Neuronal stem cell (in vitro differentiated cells): Measurements from ENCODE around the gene DTX4.

Experiments used
- DNase-seq: peaks from one replicate; pipeline ENCODE4 v3.0.0-alpha.2; 2013; ENCODE audit warnings: low spot score
- H2AFZ ChIP-seq: one replicate; pipeline ENCODE4 v1.6.1; 2013; ENCODE audit warnings: mild to moderate bottlenecking, low read length, inconsistent platforms
- H2AK5ac ChIP-seq: 2 replicates; pipeline ENCODE4 v1.6.1; 2013; ENCODE audit warnings: low read depth, mild to moderate bottlenecking, inconsistent platforms, low read length, moderate library complexity, mixed read lengths
- H2BK120ac ChIP-seq: 2 replicates; pipeline ENCODE4 v1.6.1; 2013; ENCODE audit warnings: low read depth, mild to moderate bottlenecking, inconsistent platforms, low read length, moderate library complexity, mixed read lengths
- H2BK12ac ChIP-seq: one replicate; pipeline ENCODE4 v1.6.1; 2013; ENCODE audit warnings: low read length, inconsistent platforms
- H2BK15ac ChIP-seq: 2 replicates; pipeline ENCODE4 v1.6.1; 2013; ENCODE audit warnings: mild to moderate bottlenecking, low read length, inconsistent platforms, mixed read lengths
- H2BK5ac ChIP-seq: one replicate; pipeline ENCODE4 v1.6.1; 2013; ENCODE audit warnings: inconsistent platforms, mild to moderate bottlenecking, low read length, moderate library complexity
- H3K14ac ChIP-seq: one replicate; pipeline ENCODE4 v1.6.1; 2013; ENCODE audit warnings: low read length, inconsistent platforms
- H3K18ac ChIP-seq: 2 replicates; pipeline ENCODE4 v1.6.1; 2013; ENCODE audit warnings: low read length, inconsistent platforms
- H3K23ac ChIP-seq: 2 replicates; pipeline ENCODE4 v1.6.1; 2013; ENCODE audit warnings: low read depth, mild to moderate bottlenecking, mixed read lengths, low read length, inconsistent platforms; ENCODE audit not compliant: poor library complexity
- H3K27ac ChIP-seq: replicated peaks from 3 replicates; pipeline ENCODE4 v1.5.1; 2013; ENCODE audit warnings: low read length, inconsistent platforms
- H3K27me3 ChIP-seq, 3 experiments: 2 replicates each; pipeline ENCODE4 v1.6.1; 2013; ENCODE audit warnings: low read length in 3 of 3, mild to moderate bottlenecking in 2 of 3, inconsistent platforms in 1 of 3, low read depth in 1 of 3, mixed read lengths in 1 of 3, moderate library complexity in 1 of 3; ENCODE audit not compliant: control insufficient read depth in 3 of 3, insufficient read depth in 3 of 3
- H3K36me3 ChIP-seq, 2 donors: replicated peaks in 1 of 2; 2 replicates each; pipeline ENCODE4 v1.6.1; 2013; ENCODE audit warnings: low read length in 2 of 2; ENCODE audit not compliant: control insufficient read depth in 2 of 2, insufficient read depth in 2 of 2
- H3K4ac ChIP-seq: 2 replicates; pipeline ENCODE4 v1.6.1; 2013; ENCODE audit warnings: inconsistent platforms, mild to moderate bottlenecking, low read length, moderate library complexity
- H3K4me1 ChIP-seq, 2 donors: 1 replicate in 1 of 2; 2 replicates in 1 of 2; pipeline ENCODE4 v1.6.1; 2013; ENCODE audit warnings: low read length in 2 of 2, low read depth in 1 of 2; ENCODE audit not compliant: control insufficient read depth in 2 of 2, insufficient read depth in 1 of 2
- H3K4me2 ChIP-seq: one replicate; pipeline ENCODE4 v1.6.1; 2013; ENCODE audit warnings: mild to moderate bottlenecking, low read length, inconsistent platforms; ENCODE audit not compliant: insufficient read depth, poor library complexity, severe bottlenecking
- H3K4me3 ChIP-seq, 2 donors: 2 replicates each; pipeline ENCODE4 v1.5.1; 2013; ENCODE audit warnings: low read length in 2 of 2, mild to moderate bottlenecking in 2 of 2, inconsistent platforms in 1 of 2, moderate library complexity in 1 of 2
- H3K79me1 ChIP-seq: one replicate; pipeline ENCODE4 v1.6.1; 2013; ENCODE audit warnings: low read depth, mild to moderate bottlenecking, inconsistent platforms, low read length, moderate library complexity
- H3K9ac ChIP-seq: one replicate; pipeline ENCODE4 v1.6.1; 2013; ENCODE audit warnings: mild to moderate bottlenecking, low read depth, low read length, inconsistent platforms; ENCODE audit not compliant: poor library complexity
- H3K9me3 ChIP-seq, 2 donors: replicated peaks in 1 of 2; 2 replicates each; pipeline versions ENCODE3 to v1.6.1; 2013; ENCODE audit warnings: low read length in 2 of 2, mild to moderate bottlenecking in 2 of 2, inconsistent platforms in 1 of 2, low read depth in 1 of 2, mixed read lengths in 1 of 2, moderate library complexity in 1 of 2; ENCODE audit not compliant: control insufficient read depth in 2 of 2, insufficient read depth in 1 of 2
- H4K8ac ChIP-seq: one replicate; pipeline ENCODE4 v1.6.1; 2013; ENCODE audit warnings: low read depth, mild to moderate bottlenecking, inconsistent platforms, low read length, moderate library complexity
- H4K91ac ChIP-seq: one replicate; pipeline ENCODE4 v1.6.1; 2013; ENCODE audit warnings: low read length, low read depth, mild to moderate bottlenecking, inconsistent platforms; ENCODE audit not compliant: poor library complexity
- WGBS, 2 donors: extraction: QIAGEN DNeasy Blood & Tissue Kit; methylation state at CpG; one replicate each; pipeline ENCODE4 v1.1.7; 2013; ENCODE audit warnings: missing lambda C conversion rate in 2 of 2, mixed read lengths in 1 of 2; ENCODE audit not compliant: insufficient read length in 2 of 2, insufficient replicate concordance in 1 of 2; ENCODE audit errors: extremely low coverage in 2 of 2; 5-methylcytosine and 5-hydroxymethylcytosine counted together

Gene DTX4

DNA sequence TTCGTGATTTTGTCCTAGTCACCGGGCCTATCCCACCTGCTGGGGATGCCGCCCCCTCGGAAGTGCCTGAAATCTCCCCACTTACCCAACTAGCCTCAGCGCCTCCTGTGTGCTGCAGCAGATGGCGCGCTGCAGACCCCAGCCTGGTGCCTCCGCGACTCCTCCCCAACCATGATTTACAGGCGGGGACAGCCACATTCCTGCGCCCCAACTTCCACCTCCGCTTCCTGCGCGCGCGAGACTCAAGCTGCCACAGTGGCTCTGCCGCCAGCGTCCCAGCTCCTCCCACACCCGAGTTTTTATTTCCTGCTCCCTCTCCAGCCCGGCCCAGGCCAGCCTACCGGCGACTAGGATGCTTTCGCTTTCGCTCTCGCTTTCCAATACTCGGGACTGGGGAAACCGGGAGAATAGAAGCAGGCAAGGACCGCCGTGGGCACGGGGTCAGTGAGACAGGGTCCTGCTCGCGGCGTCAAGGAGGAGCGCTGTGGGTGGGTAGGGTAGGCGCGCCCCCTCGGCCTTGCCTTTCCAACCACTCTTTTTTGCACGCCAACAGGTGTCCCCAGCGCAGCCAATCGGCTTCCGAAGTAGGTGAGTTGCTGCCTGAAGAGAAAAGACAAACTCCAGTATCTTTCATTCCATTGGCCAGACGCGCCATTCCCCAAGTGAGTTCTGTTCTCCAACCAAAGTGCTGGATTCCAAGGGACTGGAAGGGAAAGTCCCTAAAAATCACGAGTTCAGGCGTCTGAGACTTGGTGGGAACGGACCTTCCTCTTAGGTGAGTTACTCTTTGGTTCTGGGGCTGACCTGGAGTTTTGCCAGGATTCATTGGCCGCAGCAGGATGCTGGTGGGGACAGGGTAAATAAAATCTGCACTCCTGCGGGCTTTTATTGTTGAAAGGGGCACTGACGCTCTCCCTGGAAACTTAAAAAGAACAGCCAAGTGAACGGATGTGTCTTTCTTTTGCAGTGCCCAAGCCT is 29.1 kb upstream of the DTX4 start, which contains the start of gene FAM111A:
Gene FAM111A (plus strand): TSS at position 327 of the 978 bp plus-strand sequence. CDS start 6,017 bp downstream, outside the sequence.
- Histone ChIP-seq H3K14ac (no peak within 1 kb of the TSS), H3K36me3 (peaks cover 0 to 12% of the 10 kb centered on the region in 2 donors), H3K4me2 (peak within 1 kb of the TSS; percentile 77), H3K4me1 (peaks cover 4 to 5% of the 10 kb centered on the region in 2 donors), H2BK15ac (peak within 1 kb of the TSS; percentile 73), H3K4me3 (peak within 1 kb of the TSS; percentile 57 to 88), H3K4ac (no peak within 1 kb of the TSS), H2BK12ac (no peak within 1 kb of the TSS), H3K27ac (peak within 1 kb of the TSS; percentile 44), H2AK5ac (no peak within 1 kb of the TSS), H4K91ac (peak within 1 kb of the TSS; percentile 22), H3K9me3 (no peaks in the 10 kb centered on the region), H3K23ac (peak within 1 kb of the TSS; percentile 61), H2BK5ac (peak within 1 kb of the TSS; percentile 57), H3K18ac (peak within 1 kb of the TSS; percentile 93), H3K27me3 (peaks cover 0 to 9% (median 0%) of the 10 kb centered on the region in 3 experiments), H3K9ac (peak within 1 kb of the TSS; percentile 64), H2BK120ac (no peak within 1 kb of the TSS), H3K79me1 (no peaks in the 10 kb centered on the region), H4K8ac (no peak within 1 kb of the TSS), H2AFZ (peak within 1 kb of the TSS; percentile 96)
- DNase-seq, result peak; percentile 57
- no CpG with 5 or more reads among the region's 50 CpGs for WGBS, 2 donors

DNA sequence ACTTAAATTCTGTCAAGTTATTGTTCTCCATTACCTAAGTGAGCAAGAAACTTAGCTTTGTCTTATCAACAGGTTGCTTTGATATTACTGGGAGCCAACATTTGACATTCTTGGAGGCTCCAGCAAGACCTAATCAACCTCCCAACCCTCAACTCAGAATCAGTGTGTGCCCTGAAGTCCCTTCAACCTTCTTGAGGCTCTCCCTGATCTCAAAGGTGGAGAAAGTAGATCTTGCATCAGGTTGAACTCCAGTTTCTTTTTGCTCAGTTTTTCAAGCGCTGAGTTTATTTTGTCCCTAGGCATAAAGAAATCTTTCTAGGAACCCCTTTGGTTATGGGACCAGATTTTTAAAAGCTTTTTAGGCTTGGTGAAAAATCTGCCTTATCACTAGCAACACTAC is 27.8 kb upstream of the DTX4 start:
- H4K91ac ChIP-seq, result no peak overlapping the region
- H3K27ac ChIP-seq, result no peak overlapping the region
- no peak overlapping the region for H2BK5ac ChIP-seq
- H2BK12ac ChIP-seq, result no peak overlapping the region
- no peak overlapping the region for H3K23ac ChIP-seq
- no peaks in the 10 kb centered on the region for H3K9me3 ChIP-seq
- H2AFZ ChIP-seq, result no peak overlapping the region
- no peaks in the 10 kb centered on the region for H3K79me1 ChIP-seq
- WGBS, 2 donors, result no CpG with 5 or more reads among the region's 1 CpG
- H3K4ac ChIP-seq, result no peak overlapping the region
- DNase-seq, result no peak
- H3K27me3 ChIP-seq, result peaks cover 0 to 9% (median 0%) of the 10 kb centered on the region in 3 experiments
- H3K18ac ChIP-seq, result no peak overlapping the region
- H4K8ac ChIP-seq, result no peak overlapping the region
- peaks cover 0 to 17% of the 10 kb centered on the region in 2 donors for H3K36me3 ChIP-seq
- no peak overlapping the region for H3K14ac ChIP-seq
- H3K4me3 ChIP-seq, result no peak overlapping the region
- peaks cover 4 to 5% of the 10 kb centered on the region in 2 donors for H3K4me1 ChIP-seq
- no peak overlapping the region for H2BK120ac ChIP-seq
- H3K9ac ChIP-seq, result no peak overlapping the region
- no peak overlapping the region for H2AK5ac ChIP-seq
- no peak overlapping the region for H2BK15ac ChIP-seq
- H3K4me2 ChIP-seq, result no peak overlapping the region

DNA sequence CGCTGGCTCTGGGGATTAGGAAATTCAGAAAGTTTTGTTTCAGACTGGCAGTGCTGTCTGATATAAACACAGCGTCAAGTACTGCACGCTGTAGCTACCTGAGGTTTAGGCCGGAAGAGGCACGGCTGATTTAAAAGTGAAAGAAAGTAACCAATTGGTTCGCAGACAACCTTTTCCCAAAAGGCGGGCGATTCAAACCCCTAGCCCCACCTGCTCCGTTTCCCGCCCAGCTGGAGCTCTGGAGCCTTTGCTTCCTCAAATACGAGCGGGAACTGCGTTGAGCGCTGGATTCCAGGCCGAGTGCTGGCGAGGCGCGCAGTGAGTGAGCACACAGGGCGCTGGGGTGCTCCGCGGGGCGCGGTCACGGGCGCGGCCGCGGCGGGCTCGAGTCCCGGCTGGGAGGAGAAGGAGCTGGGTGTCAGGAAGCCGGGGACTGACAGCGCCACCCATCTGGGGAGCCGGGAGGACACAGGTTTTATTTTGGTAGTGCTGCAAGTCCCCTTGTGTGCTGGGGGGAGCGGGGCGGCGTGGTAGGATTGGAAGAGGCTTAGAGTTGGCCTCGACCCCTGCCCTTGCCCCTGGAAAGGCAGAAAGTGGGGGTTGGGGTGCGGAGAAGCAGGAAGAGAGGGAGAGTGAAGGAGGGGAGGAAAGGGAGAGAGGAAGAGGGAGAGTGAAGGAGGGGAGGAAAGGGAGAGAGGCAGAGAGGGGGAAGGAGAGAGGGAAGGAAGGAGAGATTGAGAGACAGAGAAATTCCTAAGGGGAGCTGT is 27.2 kb upstream of the DTX4 start:
- no peak overlapping the region for H2BK5ac ChIP-seq
- peaks cover 0 to 9% (median 0%) of the 10 kb centered on the region in 3 experiments for H3K27me3 ChIP-seq
- peak overlapping the region; percentile 59 for H3K4me2 ChIP-seq
- H3K14ac ChIP-seq, result no peak overlapping the region
- peak; percentile 54 for DNase-seq
- peak overlapping the region; percentile 30 for H3K9ac ChIP-seq
- H4K91ac ChIP-seq, result no peak overlapping the region
- H3K4me3 ChIP-seq, result peak overlapping the region in 1 of 2 donors; percentile 77
- H3K27ac ChIP-seq, result no peak overlapping the region
- H3K4me1 ChIP-seq, result peaks cover 4 to 5% of the 10 kb centered on the region in 2 donors
- peak overlapping the region; percentile 48 for H3K23ac ChIP-seq
- H2BK15ac ChIP-seq, result no peak overlapping the region
- WGBS, 2 donors, result no CpG with 5 or more reads among the region's 39 CpGs
- peak overlapping the region; percentile 45 for H3K18ac ChIP-seq
- no peaks in the 10 kb centered on the region for H3K9me3 ChIP-seq
- no peak overlapping the region for H2BK12ac ChIP-seq
- H2BK120ac ChIP-seq, result no peak overlapping the region
- H3K36me3 ChIP-seq, result peaks cover 0 to 22% of the 10 kb centered on the region in 2 donors
- no peak overlapping the region for H2AFZ ChIP-seq
- H3K4ac ChIP-seq, result no peak overlapping the region
- H4K8ac ChIP-seq, result no peak overlapping the region
- H3K79me1 ChIP-seq, result no peaks in the 10 kb centered on the region
- no peak overlapping the region for H2AK5ac ChIP-seq
